ENCODE measurements around the gene FSIP2. TPM values are rescaled to one million over a fixed set of nuclear protein-coding genes. Genes with fewer than 3 reads are reported as not detected.

Gene FSIP2
- total RNA-seq, 1 experiment from 2014 or later = 2.0 TPM

- Histone ChIP-seq H3K9ac (ENCODE audit: low read length) (no peak overlapping the region), H3K79me2 (ENCODE audit: low read length) (no peaks in the 10 kb centered on the region), H3K36me3 (ENCODE audit: low read depth, low read length) (no peaks in the 10 kb centered on the region), H3F3A (ENCODE audit: low read length, unreplicated experiment) (no peaks in the 10 kb centered on the region), H3K27me3 (ENCODE audit: low read length) (no peaks in the 10 kb centered on the region), H2AFZ (ENCODE audit: low read length) (no peak overlapping the region), H3K27ac (ENCODE audit: low read length) (no peak overlapping the region), H3K4me2 (ENCODE audit: low read length) (no peak overlapping the region), H3K4me3 (ENCODE audit: low read length) (no peak overlapping the region), H4K20me1 (ENCODE audit: low read length) (no peaks in the 10 kb centered on the region), H3K9me3 (ENCODE audit: low read length) (peaks cover 4% of the 10 kb centered on the region; the same call in 1 of the 2 replicates), H3K4me1 (ENCODE audit: insufficient read depth, low read length) (no peaks in the 10 kb centered on the region), H3K9me2 (replicated peaks; ENCODE audit: low read length) (no peaks in the 10 kb centered on the region)
- no peak for DNase-seq
- no TSS peak for BruUV-seq (replicated peaks)
- TF ChIP-seq CTCF (conservative IDR thresholded peaks at IDR 0.05; ENCODE audit: low read depth, low read length) (no peak), EZH2 (IDR thresholded peaks at IDR 0.05; ENCODE audit: low read length, unreplicated experiment) (no peak), EZH2phosphoT487 (IDR thresholded peaks at IDR 0.05; ENCODE audit: borderline replicate concordance, low read length) (no peak)
- no peak for ATAC-seq
- ChIA-PET CTCF (no interaction called here), POLR2A (ENCODE audit: unreplicated experiment) (no interaction called here)
- intact Hi-C loops (cut with micrococcal nuclease) = no loop called here
These were observed 97.4 kb downstream of the FSIP2 start for GRCh38 chr2:185835974-185836373.

- H2AFZ ChIP-seq (ENCODE audit: low read length) = no peak overlapping the region
- no peaks in the 10 kb centered on the region for H3K9me3 ChIP-seq (ENCODE audit: low read length)
- peaks cover 9% of the 10 kb centered on the region for H3K4me1 ChIP-seq (ENCODE audit: insufficient read depth, low read length)
- no peak for TF ChIP-seq CTCF (conservative IDR thresholded peaks at IDR 0.05; ENCODE audit: low read depth, low read length)
- no peak for TF ChIP-seq EZH2 (IDR thresholded peaks at IDR 0.05; ENCODE audit: low read length, unreplicated experiment)
- TF ChIP-seq EZH2phosphoT487 (IDR thresholded peaks at IDR 0.05; ENCODE audit: borderline replicate concordance, low read length) = no peak
- no peak overlapping the region for H3K4me2 ChIP-seq (ENCODE audit: low read length)
- H3K9ac ChIP-seq (ENCODE audit: low read length) = no peak overlapping the region
- H3K4me3 ChIP-seq (ENCODE audit: low read length) = no peak overlapping the region
- POLR2A ChIA-PET (ENCODE audit: unreplicated experiment) = no interaction called here
- H3K36me3 ChIP-seq (ENCODE audit: low read depth, low read length) = no peaks in the 10 kb centered on the region
- peak; percentile 88 for ATAC-seq
- BruUV-seq (replicated peaks) = no TSS peak
- no peaks in the 10 kb centered on the region for H3K79me2 ChIP-seq (ENCODE audit: low read length)
- CTCF ChIA-PET = no interaction called here
- DNase-seq = peak; percentile 33
- H3K27ac ChIP-seq (ENCODE audit: low read length) = no peak overlapping the region
- no peaks in the 10 kb centered on the region for H3K27me3 ChIP-seq (ENCODE audit: low read length)
- no peaks in the 10 kb centered on the region for H3F3A ChIP-seq (ENCODE audit: low read length, unreplicated experiment)
- H3K9me2 ChIP-seq (replicated peaks; ENCODE audit: low read length) = no peaks in the 10 kb centered on the region
- intact Hi-C loops (cut with micrococcal nuclease) = loop anchor here (5.0 kb wide), 1 partner anchor 108 kb away; no protein-coding TSS in a partner anchor
- H4K20me1 ChIP-seq (ENCODE audit: low read length) = no peaks in the 10 kb centered on the region
These were observed 116.3 kb downstream of the FSIP2 start for GRCh38 chr2:185854885-185855284.

- no peaks in the 10 kb centered on the region for H3K27me3 ChIP-seq (ENCODE audit: low read length)
- H3K9ac ChIP-seq (ENCODE audit: low read length) = no peak overlapping the region
- DNase-seq (no peak), ATAC-seq (no peak)
- no peak overlapping the region for H3K4me2 ChIP-seq (ENCODE audit: low read length)
- H3K9me2 ChIP-seq (replicated peaks; ENCODE audit: low read length) = no peaks in the 10 kb centered on the region
- H3K9me3 ChIP-seq (ENCODE audit: low read length) = no peaks in the 10 kb centered on the region
- H3K27ac ChIP-seq (ENCODE audit: low read length) = no peak overlapping the region
- no TSS peak for BruUV-seq (replicated peaks)
- no peaks in the 10 kb centered on the region for H4K20me1 ChIP-seq (ENCODE audit: low read length)
- intact Hi-C loops (cut with micrococcal nuclease) = loop anchor here (5.0 kb wide), 1 partner anchor 110 kb away; no protein-coding TSS in a partner anchor
- H3K79me2 ChIP-seq (ENCODE audit: low read length) = no peaks in the 10 kb centered on the region
- peaks cover 9% of the 10 kb centered on the region for H3K4me1 ChIP-seq (ENCODE audit: insufficient read depth, low read length)
- no peak for TF ChIP-seq EZH2phosphoT487 (IDR thresholded peaks at IDR 0.05; ENCODE audit: borderline replicate concordance, low read length)
- no peak for TF ChIP-seq EZH2 (IDR thresholded peaks at IDR 0.05; ENCODE audit: low read length, unreplicated experiment)
- TF ChIP-seq CTCF (conservative IDR thresholded peaks at IDR 0.05; ENCODE audit: low read depth, low read length) = no peak
- CTCF ChIA-PET = no interaction called here
- no peak overlapping the region for H3K4me3 ChIP-seq (ENCODE audit: low read length)
- H2AFZ ChIP-seq (ENCODE audit: low read length) = no peak overlapping the region
- POLR2A ChIA-PET (ENCODE audit: unreplicated experiment) = interaction anchor here (0.7 kb wide), 1 partner anchor 50 kb away, joined by 4 read pairs; no protein-coding TSS in a partner anchor
- H3K36me3 ChIP-seq (ENCODE audit: low read depth, low read length) = no peaks in the 10 kb centered on the region
- H3F3A ChIP-seq (ENCODE audit: low read length, unreplicated experiment) = no peaks in the 10 kb centered on the region
These were observed 119.1 kb downstream of the FSIP2 start for GRCh38 chr2:185857691-185858090.

Data from PC-3 (cell line).